ENCODE measurements around the gene HHATL.
A peak's percentile ranks its signal among the peaks of the same experiment; 100 is the strongest.

HHATL gene

DNA sequence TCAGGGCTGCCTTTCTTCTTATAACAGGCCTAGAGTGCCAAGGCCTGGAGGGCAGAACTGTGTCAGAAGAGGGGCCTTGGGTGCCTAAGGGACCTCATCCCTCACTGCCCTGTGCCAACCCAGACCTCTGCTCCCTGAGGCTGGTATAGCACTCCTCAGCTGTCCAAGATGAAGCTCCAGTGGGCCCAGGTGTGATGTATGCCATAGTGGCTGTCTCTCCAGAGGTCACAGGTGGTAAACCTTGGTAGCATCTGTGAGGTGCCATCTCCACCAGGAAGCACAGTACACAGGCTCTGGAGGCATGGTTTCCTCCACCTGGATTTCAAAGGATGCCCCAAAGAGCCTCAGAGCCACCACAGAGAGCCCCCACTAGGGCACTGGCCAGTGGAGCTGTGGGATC is 29.5 kb downstream of the HHATL start:
- H3K9ac ChIP-seq = peak overlapping the region in 2 of 11 experiments; percentile 14 to 23; a peak in 2 of 22 replicates
- no peaks in the 10 kb centered on the region for H3K36me3 ChIP-seq
- peak overlapping the region in 3 of 11 experiments; percentile 42 to 64 (median 63); a peak in 6 of 22 replicates for H3K4me2 ChIP-seq
- no peaks in the 10 kb centered on the region for H4K20me1 ChIP-seq
- TF ChIP-seq Cebpa-rat (IDR thresholded peaks at IDR 0.05) = no peak
- no peaks in the 10 kb centered on the region for H3K27me3 ChIP-seq
- H3K9me3 ChIP-seq (replicated peaks in 1 of 11) = peaks cover 8 to 51% (median 23%) of the 10 kb centered on the region in 11 experiments
- H3K4me3 ChIP-seq = no peak overlapping the region
- H3K27ac ChIP-seq = peak overlapping the region in 4 of 11 experiments; percentile 21 to 75 (median 59); a peak in 6 of 22 replicates
- H3K4me1 ChIP-seq = peaks cover 0 to 24% (median 0%) of the 10 kb centered on the region in 10 experiments; a peak in 7 of 20 replicates

GRCh38 chr3:42672515-42672914 is 30.1 kb downstream of the HHATL start:
- H3K9me3 ChIP-seq (replicated peaks in 1 of 11) = peaks cover 7 to 45% (median 21%) of the 10 kb centered on the region in 11 experiments
- H3K27me3 ChIP-seq = no peaks in the 10 kb centered on the region

DNA sequence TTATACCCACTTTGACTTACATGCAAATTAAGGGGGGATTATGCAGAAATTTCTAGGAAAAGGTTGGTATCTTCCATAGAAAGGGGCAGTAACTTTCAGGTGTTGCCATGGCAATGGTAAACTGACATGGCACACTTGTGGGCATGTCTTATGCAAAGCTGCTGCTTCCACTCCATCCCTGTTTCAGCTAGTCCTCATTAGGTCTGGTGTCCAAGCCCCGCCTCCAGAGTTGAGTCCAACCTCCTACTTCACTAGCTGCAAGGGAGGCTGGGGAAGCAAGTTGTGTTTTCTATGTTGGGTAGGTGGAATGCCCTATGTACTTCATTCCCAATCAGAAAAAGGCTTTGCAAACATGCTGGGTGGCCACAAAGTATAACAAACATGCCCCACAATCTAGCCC is 31.9 kb downstream of the HHATL start:
- no peaks in the 10 kb centered on the region for H3K36me3 ChIP-seq
- no peak overlapping the region for H3K4me2 ChIP-seq
- peaks cover under 1 to 27% (median 7%) of the 10 kb centered on the region in 11 experiments; a peak in 13 of 22 replicates for H3K9me3 ChIP-seq (replicated peaks in 1 of 11)
- no peak overlapping the region for H3K27ac ChIP-seq
- H3K27me3 ChIP-seq = no peaks in the 10 kb centered on the region
- peaks cover 9 to 30% (median 18%) of the 10 kb centered on the region in 10 experiments; a peak in 19 of 20 replicates for H3K4me1 ChIP-seq
- TF ChIP-seq Cebpa-rat (IDR thresholded peaks at IDR 0.05) = no peak
- no peak overlapping the region for H3K4me3 ChIP-seq
- H3K9ac ChIP-seq = no peak overlapping the region
- H4K20me1 ChIP-seq = no peaks in the 10 kb centered on the region

More at GRCh38 chr3:42672515-42672914, 30.1 kb downstream of the HHATL start:
- Histone ChIP-seq H3K4me2 (peak overlapping the region in 3 of 11 experiments; percentile 42 to 64 (median 63); a peak in 5 of 22 replicates), H4K20me1 (no peaks in the 10 kb centered on the region), H3K4me3 (no peak overlapping the region), H3K4me1 (peaks cover 0 to 24% (median 5%) of the 10 kb centered on the region in 10 experiments; a peak in 13 of 20 replicates), H3K36me3 (no peaks in the 10 kb centered on the region), H3K27ac (peak overlapping the region in 4 of 11 experiments; percentile 21 to 75 (median 59); a peak in 6 of 22 replicates), H3K9ac (peak overlapping the region in 2 of 11 experiments; percentile 14 to 23; a peak in 2 of 22 replicates)
- TF ChIP-seq Cebpa-rat (IDR thresholded peaks at IDR 0.05) = no peak

- Histone ChIP-seq H3K27me3 (no peaks in the 10 kb centered on the region), H3K27ac (no peak overlapping the region), H3K9ac (no peak overlapping the region), H3K4me3 (no peak overlapping the region), H3K4me2 (no peak overlapping the region), H3K9me3 (replicated peaks in 1 of 11) (peaks cover 0 to 24% (median 4%) of the 10 kb centered on the region in 11 experiments; a peak in 7 of 22 replicates), H4K20me1 (no peaks in the 10 kb centered on the region), H3K36me3 (peaks cover 0 to under 1% (median 0%) of the 10 kb centered on the region in 11 experiments; a peak in 2 of 22 replicates), H3K4me1 (peaks cover 15 to 34% (median 23%) of the 10 kb centered on the region in 10 experiments)
- no peak for TF ChIP-seq Cebpa-rat (IDR thresholded peaks at IDR 0.05)
These were observed 32.5 kb downstream of the HHATL start for GRCh38 chr3:42670051-42670576.

DNA sequence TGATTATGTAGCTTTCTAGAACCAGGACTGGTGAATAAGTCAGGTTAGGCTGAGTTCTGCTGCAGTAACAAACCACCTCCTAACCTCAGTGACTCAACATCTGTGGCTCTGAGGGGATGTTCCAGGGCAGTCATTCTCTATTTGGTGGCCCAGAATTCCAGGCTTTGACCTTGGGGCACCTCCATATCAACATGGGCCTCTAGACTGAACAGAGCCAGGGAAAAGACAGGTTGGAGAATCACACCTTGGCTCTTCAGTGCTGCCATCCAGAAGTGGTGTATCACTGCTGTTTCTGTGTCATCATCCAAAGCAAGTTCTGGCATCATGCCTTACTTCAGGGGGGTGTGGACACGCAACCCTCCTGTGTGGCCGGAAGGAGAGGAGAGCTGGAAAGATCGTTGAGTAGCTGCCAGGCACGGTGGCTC is 33.8 kb downstream of the HHATL start:
- Histone ChIP-seq H3K4me3 (no peak overlapping the region), H3K4me1 (peaks cover 26 to 46% (median 36%) of the 10 kb centered on the region in 10 experiments), H3K9me3 (replicated peaks in 1 of 11) (peaks cover 0 to 18% (median 4%) of the 10 kb centered on the region in 11 experiments; a peak in 7 of 22 replicates), H3K36me3 (peaks cover 0 to 5% (median 0%) of the 10 kb centered on the region in 11 experiments; a peak in 3 of 22 replicates), H3K27me3 (no peaks in the 10 kb centered on the region), H3K4me2 (no peak overlapping the region), H3K27ac (no peak overlapping the region), H4K20me1 (no peaks in the 10 kb centered on the region), H3K9ac (no peak overlapping the region)
- TF ChIP-seq Cebpa-rat (IDR thresholded peaks at IDR 0.05) = no peak

GRCh38 chr3:42668413-42668760 is 34.2 kb downstream of the HHATL start:
- no peak for TF ChIP-seq Cebpa-rat (IDR thresholded peaks at IDR 0.05)
- no peak overlapping the region for H3K9ac ChIP-seq
- H3K4me3 ChIP-seq = no peak overlapping the region
- peaks cover 30 to 48% (median 41%) of the 10 kb centered on the region in 10 experiments for H3K4me1 ChIP-seq
- no peak overlapping the region for H3K27ac ChIP-seq
- H3K27me3 ChIP-seq = no peaks in the 10 kb centered on the region
- no peaks in the 10 kb centered on the region for H4K20me1 ChIP-seq
- H3K4me2 ChIP-seq = no peak overlapping the region
- peaks cover 0 to 5% (median 0%) of the 10 kb centered on the region in 11 experiments; a peak in 3 of 22 replicates for H3K36me3 ChIP-seq
- H3K9me3 ChIP-seq (replicated peaks in 1 of 11) = peaks cover 0 to 14% (median 4%) of the 10 kb centered on the region in 11 experiments; a peak in 7 of 22 replicates

DNA sequence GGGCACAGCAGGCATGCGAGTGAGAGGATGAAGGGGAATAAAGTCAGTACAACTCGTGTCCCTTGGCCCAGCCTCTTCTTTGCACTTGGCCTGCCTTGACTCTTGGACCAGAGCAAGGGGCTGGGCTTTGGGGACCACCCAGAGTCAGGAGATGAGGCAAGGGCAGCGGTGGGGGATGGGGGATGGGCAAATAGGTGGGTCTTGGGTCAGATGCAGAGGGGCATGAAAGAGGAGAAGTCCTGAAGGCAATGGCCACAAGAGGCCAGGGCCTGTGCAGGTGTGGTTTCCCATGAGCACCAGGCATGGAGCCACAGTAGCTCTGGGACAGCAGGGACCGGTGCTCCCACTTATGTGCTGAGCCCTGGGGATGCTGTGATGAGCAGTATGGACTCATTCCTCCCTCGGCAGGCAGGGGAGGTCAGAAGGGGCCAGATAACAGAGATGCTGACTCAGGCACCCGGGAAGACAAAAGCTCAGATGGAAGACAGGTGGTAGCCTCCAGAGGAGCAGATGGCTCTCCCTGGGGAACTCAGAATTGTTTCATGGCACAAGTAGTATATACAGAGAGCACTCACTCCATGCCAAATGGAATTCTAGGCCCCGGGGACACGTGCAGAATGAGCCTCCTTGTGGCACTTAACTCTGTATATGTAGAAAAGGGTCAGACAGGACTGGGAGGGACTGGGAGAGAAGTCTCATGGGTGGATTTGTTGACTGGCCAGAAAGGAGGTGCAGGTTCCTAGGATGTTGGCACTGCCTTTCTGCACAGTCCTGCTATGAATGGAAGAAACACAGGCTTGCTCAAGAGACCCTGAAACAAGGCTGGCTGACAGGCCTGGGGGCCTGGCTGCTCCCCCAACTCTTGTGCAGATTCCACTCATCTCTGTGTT is 34.8 kb downstream of the HHATL start:
- Histone ChIP-seq H3K27me3 (no peaks in the 10 kb centered on the region), H3K36me3 (peaks cover 0 to 9% (median 1%) of the 10 kb centered on the region in 11 experiments; a peak in 5 of 22 replicates), H4K20me1 (no peaks in the 10 kb centered on the region; a peak in 1 of 22 replicates), H3K9ac (no peak overlapping the region), H3K9me3 (replicated peaks in 1 of 11) (peaks cover 0 to 9% (median 0%) of the 10 kb centered on the region in 11 experiments; a peak in 6 of 22 replicates), H3K4me2 (peak overlapping the region in 3 of 11 experiments; percentile 4 to 29 (median 15); a peak in 3 of 22 replicates), H3K4me1 (peaks cover 37 to 49% (median 44%) of the 10 kb centered on the region in 10 experiments), H3K4me3 (no peak overlapping the region), H3K27ac (no peak overlapping the region)
- TF ChIP-seq Cebpa-rat (IDR thresholded peaks at IDR 0.05) = no peak

DNA sequence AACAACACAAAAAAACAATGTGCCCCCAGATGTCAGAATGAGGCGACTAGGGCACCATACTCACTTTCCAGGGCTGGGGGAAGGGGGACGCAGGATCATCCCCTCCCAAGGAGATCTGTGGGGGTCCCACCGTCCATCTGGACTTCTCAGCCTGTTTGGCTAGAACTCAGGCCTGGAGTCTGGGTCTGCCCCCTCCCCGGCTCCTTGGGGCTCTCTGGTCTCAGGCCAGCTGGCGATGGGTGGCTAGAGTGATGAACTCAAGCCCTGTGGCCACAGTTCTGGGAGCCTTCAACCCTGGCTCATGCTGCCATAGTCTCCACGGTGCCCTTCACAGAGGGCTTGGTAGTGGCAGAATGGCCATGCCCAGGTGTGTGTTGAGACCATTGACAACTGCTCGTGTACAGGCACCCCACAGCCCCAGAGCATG is 35.5 kb downstream of the HHATL start:
- no peak overlapping the region for H3K4me3 ChIP-seq
- peaks cover 0 to 9% (median 0%) of the 10 kb centered on the region in 11 experiments; a peak in 5 of 22 replicates for H3K9me3 ChIP-seq (replicated peaks in 1 of 11)
- TF ChIP-seq Cebpa-rat (IDR thresholded peaks at IDR 0.05) = no peak
- H4K20me1 ChIP-seq = peaks cover 0 to 3% (median 0%) of the 10 kb centered on the region in 11 experiments; a peak in 3 of 22 replicates
- H3K4me1 ChIP-seq = peaks cover 43 to 56% (median 48%) of the 10 kb centered on the region in 10 experiments
- 0 out of 22 replicates have a peak overlapping the region, but pooled peaks of 1 of the 11 experiments have one; percentile 6 for H3K27ac ChIP-seq
- H3K4me2 ChIP-seq = peak overlapping the region in 3 of 11 experiments; percentile 4 to 29 (median 15); a peak in 2 of 22 replicates
- H3K36me3 ChIP-seq = peaks cover 0 to 15% (median 8%) of the 10 kb centered on the region in 11 experiments; a peak in 14 of 22 replicates
- H3K27me3 ChIP-seq = no peaks in the 10 kb centered on the region
- no peak overlapping the region for H3K9ac ChIP-seq

Data from BLaER1 treated with 17β-estradiol and CSF1 and Interleukin-3, amounts not matched to agents 10 nM and 100 nM (cell line).